Measurements from ENCODE around the gene ZFYVE9. TPM values are rescaled to one million over a fixed set of nuclear protein-coding genes. Genes with fewer than 3 reads are reported as not detected.

Gene ZFYVE9
- total and polyA plus RNA-seq, 2 of the 13 experiments (the other 11 are each of a cell fraction or from before 2014, with no cell fraction given): 9.2 to 19.8 TPM

- TF ChIP-seq, protein P1, sequence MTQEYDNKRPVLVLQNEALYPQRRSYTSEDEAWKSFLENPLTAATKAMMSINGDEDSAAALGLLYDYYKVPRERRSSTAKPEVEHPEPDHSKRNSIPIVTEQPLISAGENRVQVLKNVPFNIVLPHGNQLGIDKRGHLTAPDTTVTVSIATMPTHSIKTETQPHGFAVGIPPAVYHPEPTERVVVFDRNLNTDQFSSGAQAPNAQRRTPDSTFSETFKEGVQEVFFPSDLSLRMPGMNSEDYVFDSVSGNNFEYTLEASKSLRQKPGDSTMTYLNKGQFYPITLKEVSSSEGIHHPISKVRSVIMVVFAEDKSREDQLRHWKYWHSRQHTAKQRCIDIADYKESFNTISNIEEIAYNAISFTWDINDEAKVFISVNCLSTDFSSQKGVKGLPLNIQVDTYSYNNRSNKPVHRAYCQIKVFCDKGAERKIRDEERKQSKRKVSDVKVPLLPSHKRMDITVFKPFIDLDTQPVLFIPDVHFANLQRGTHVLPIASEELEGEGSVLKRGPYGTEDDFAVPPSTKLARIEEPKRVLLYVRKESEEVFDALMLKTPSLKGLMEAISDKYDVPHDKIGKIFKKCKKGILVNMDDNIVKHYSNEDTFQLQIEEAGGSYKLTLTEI (CRISPR knock-in tag; conservative IDR thresholded peaks at IDR 0.05): no peak
- TF ChIP-seq SIN3B (IDR thresholded peaks at IDR 0.05; ENCODE audit: low read length) (no peak), ZNF124 (CRISPR knock-in tag; IDR thresholded peaks at IDR 0.05) (0 out of 2 replicates have a peak, but pooled peaks have one; percentile 65), SMYD3 (CRISPR knock-in tag; IDR thresholded peaks at IDR 0.05) (no peak), ZNF619 (CRISPR knock-in tag; IDR thresholded peaks at IDR 0.05) (0 out of 2 replicates have a peak, but pooled peaks have one; percentile 73), ARNT2 (CRISPR knock-in tag; IDR thresholded peaks at IDR 0.05; ENCODE audit: low read depth) (peak; percentile 73), MLLT10 (CRISPR knock-in tag; IDR thresholded peaks at IDR 0.05) (no peak), PITX1 (CRISPR knock-in tag; IDR thresholded peaks at IDR 0.05) (no peak), ZSCAN21 (CRISPR knock-in tag; IDR thresholded peaks at IDR 0.05; ENCODE audit: borderline replicate concordance) (peak; percentile 52; the same call in 1 of the 2 replicates), ZNF777 (CRISPR knock-in tag; IDR thresholded peaks at IDR 0.05) (no peak), ZNF12 (CRISPR knock-in tag; IDR thresholded peaks at IDR 0.05) (no peak), ZFP36L1 (CRISPR knock-in tag; IDR thresholded peaks at IDR 0.05) (no peak), SOX5 (CRISPR knock-in tag; IDR thresholded peaks at IDR 0.05; ENCODE audit: borderline replicate concordance) (peak; percentile 52), HNRNPLL (IDR thresholded peaks at IDR 0.05; ENCODE audit: low read depth, low read length, poor library complexity, severe bottlenecking) (peak; percentile 32), ZNF841 (CRISPR knock-in tag; IDR thresholded peaks at IDR 0.05; ENCODE audit: borderline replicate concordance) (no peak), ZBTB38 (CRISPR knock-in tag; IDR thresholded peaks at IDR 0.05) (peak; percentile 85), PLRG1 (conservative IDR thresholded peaks at IDR 0.05) (no peak), ZBTB2 (CRISPR knock-in tag; IDR thresholded peaks at IDR 0.05; ENCODE audit: low read depth) (no peak)
- TF ChIP-seq, protein P2, sequence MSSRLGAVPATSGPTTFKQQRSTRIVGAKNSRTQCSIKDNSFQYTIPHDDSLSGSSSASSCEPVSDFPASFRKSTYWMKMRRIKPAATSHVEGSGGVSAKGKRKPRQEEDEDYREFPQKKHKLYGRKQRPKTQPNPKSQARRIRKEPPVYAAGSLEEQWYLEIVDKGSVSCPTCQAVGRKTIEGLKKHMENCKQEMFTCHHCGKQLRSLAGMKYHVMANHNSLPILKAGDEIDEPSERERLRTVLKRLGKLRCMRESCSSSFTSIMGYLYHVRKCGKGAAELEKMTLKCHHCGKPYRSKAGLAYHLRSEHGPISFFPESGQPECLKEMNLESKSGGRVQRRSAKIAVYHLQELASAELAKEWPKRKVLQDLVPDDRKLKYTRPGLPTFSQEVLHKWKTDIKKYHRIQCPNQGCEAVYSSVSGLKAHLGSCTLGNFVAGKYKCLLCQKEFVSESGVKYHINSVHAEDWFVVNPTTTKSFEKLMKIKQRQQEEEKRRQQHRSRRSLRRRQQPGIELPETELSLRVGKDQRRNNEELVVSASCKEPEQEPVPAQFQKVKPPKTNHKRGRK (CRISPR knock-in tag; IDR thresholded peaks at IDR 0.05): 0 out of 2 replicates have a peak, but pooled peaks have one; percentile 29
- TF ChIP-seq, protein P3, sequence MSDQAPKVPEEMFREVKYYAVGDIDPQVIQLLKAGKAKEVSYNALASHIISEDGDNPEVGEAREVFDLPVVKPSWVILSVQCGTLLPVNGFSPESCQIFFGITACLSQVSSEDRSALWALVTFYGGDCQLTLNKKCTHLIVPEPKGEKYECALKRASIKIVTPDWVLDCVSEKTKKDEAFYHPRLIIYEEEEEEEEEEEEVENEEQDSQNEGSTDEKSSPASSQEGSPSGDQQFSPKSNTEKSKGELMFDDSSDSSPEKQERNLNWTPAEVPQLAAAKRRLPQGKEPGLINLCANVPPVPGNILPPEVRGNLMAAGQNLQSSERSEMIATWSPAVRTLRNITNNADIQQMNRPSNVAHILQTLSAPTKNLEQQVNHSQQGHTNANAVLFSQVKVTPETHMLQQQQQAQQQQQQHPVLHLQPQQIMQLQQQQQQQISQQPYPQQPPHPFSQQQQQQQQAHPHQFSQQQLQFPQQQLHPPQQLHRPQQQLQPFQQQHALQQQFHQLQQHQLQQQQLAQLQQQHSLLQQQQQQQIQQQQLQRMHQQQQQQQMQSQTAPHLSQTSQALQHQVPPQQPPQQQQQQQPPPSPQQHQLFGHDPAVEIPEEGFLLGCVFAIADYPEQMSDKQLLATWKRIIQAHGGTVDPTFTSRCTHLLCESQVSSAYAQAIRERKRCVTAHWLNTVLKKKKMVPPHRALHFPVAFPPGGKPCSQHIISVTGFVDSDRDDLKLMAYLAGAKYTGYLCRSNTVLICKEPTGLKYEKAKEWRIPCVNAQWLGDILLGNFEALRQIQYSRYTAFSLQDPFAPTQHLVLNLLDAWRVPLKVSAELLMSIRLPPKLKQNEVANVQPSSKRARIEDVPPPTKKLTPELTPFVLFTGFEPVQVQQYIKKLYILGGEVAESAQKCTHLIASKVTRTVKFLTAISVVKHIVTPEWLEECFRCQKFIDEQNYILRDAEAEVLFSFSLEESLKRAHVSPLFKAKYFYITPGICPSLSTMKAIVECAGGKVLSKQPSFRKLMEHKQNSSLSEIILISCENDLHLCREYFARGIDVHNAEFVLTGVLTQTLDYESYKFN (CRISPR knock-in tag; conservative IDR thresholded peaks at IDR 0.05): peak; percentile 95
These were observed 163.7 kb downstream of the ZFYVE9 start (continued) for GRCh38 chr1:52305417-52306226.

All from HepG2 (cell line).